ENCODE data around the gene JARID2.
"Not testable (repeated sequence)": the region's sequence is repeated elsewhere in the genome, so short reads cannot be mapped to it uniquely, and the experiment has no call there.

JARID2 gene

GRCh38 chr6:15316754-15317153 is 70.9 kb downstream of the JARID2 start:
- DNase-seq, result no peak

- no peak for DNase-seq
Measured at GRCh38 chr6:15317251-15317650, 71.4 kb downstream of the JARID2 start.

GRCh38 chr6:15317934-15318902 is 72.3 kb downstream of the JARID2 start:
- no peak for DNase-seq

GRCh38 chr6:15319677-15320076 is 73.8 kb downstream of the JARID2 start:
- no peak for DNase-seq

GRCh38 chr6:15320693-15321092 is 74.8 kb downstream of the JARID2 start:
- DNase-seq, result no peak

GRCh38 chr6:15322184-15322583 is 76.3 kb downstream of the JARID2 start:
- DNase-seq, result no peak

- DNase-seq, result peak; percentile 26
Measured at GRCh38 chr6:15322781-15323536, 77.1 kb downstream of the JARID2 start.

- DNase-seq, result not testable (repeated sequence)
Measured at GRCh38 chr6:15323611-15324010, 77.7 kb downstream of the JARID2 start.

GRCh38 chr6:15324427-15324985 is 78.6 kb downstream of the JARID2 start:
- no peak for DNase-seq

- DNase-seq, result no peak
Measured at GRCh38 chr6:15325540-15325955, 79.7 kb downstream of the JARID2 start.

- DNase-seq, result no peak
Measured at GRCh38 chr6:15326067-15326614, 80.3 kb downstream of the JARID2 start.

- peak; percentile 57 for DNase-seq
Measured at GRCh38 chr6:15327271-15327670, 81.4 kb downstream of the JARID2 start.

- no peak for DNase-seq
Measured at GRCh38 chr6:15329197-15329671, 83.4 kb downstream of the JARID2 start.

GRCh38 chr6:15330174-15330944 is 84.5 kb downstream of the JARID2 start:
- DNase-seq, result no peak

GRCh38 chr6:15331143-15331542 is 85.3 kb downstream of the JARID2 start:
- no peak for DNase-seq

GRCh38 chr6:15331629-15332251 is 85.9 kb downstream of the JARID2 start:
- DNase-seq, result no peak

- no peak for DNase-seq
Measured at GRCh38 chr6:15332446-15332845, 86.6 kb downstream of the JARID2 start.

GRCh38 chr6:15335385-15335784 is 89.5 kb downstream of the JARID2 start:
- DNase-seq, result no peak

GRCh38 chr6:15335916-15336315 is 90.0 kb downstream of the JARID2 start:
- DNase-seq, result no peak

GRCh38 chr6:15336900-15337560 is 91.2 kb downstream of the JARID2 start:
- no peak for DNase-seq

GRCh38 chr6:15337582-15337981 is 91.7 kb downstream of the JARID2 start:
- DNase-seq, result no peak
